Esophagus muscularis mucosa (tissue), 4 donors: ENCODE results near the gene FBL. TPM values are rescaled to one million over a fixed set of nuclear protein-coding genes. Genes with fewer than 3 reads are reported as not detected.

Source experiments
- DNase-seq: peaks from one replicate; pipeline ENCODE4 v3.0.0-alpha.2; 2017; ENCODE audit errors: extremely low spot score
- H3K27ac ChIP-seq, 4 donors: fragments of 200-600 bp; sonication (generic); replicated peaks in 1 of 4; 1 replicate in 3 of 4; 2 replicates in 1 of 4; pipeline ENCODE4 v1.5.1; 2016 to 2019; ENCODE audit warnings: mild to moderate bottlenecking in 1 of 4
- H3K27me3 ChIP-seq, 4 donors: fragments of 200-600 bp; sonication (generic); one replicate each; pipeline versions ENCODE4 v1.5.1 to v1.6.0; 2016 to 2019
- H3K36me3 ChIP-seq, 4 donors: fragments of 200-600 bp; sonication (generic); one replicate each; pipeline ENCODE4 v1.5.1; 2016 to 2019
- H3K4me1 ChIP-seq, 4 donors: fragments of 200-600 bp; sonication (generic); one replicate each; pipeline ENCODE4 v1.5.1; 2016 to 2019
- H3K4me3 ChIP-seq, 4 donors: fragments of 200-600 bp; sonication (generic); 1 replicate in 2 of 4; 2 replicates in 2 of 4; pipeline ENCODE4 v1.5.1; 2016 to 2019; ENCODE audit warnings: mild to moderate bottlenecking in 4 of 4, moderate library complexity in 1 of 4
- H3K9me3 ChIP-seq, 4 donors: fragments of 200-600 bp; sonication (generic); 1 replicate in 3 of 4; 2 replicates in 1 of 4; pipeline ENCODE4 v1.5.1; 2016 to 2019
- CTCF ChIP-seq, 3 experiments: fragments of 200-600 bp in 2 of 3; fragments of 450-650 bp in 1 of 3; sonication (generic) in 2 of 3; IDR thresholded peaks; one replicate each; pipeline ENCODE4 v1.5.1; 2017 to 2019; ENCODE audit warnings: antibody characterized with exemption in 3 of 3, mild to moderate bottlenecking in 2 of 3, moderate library complexity in 1 of 3
- EP300 ChIP-seq: sonication (generic); formaldehyde crosslinking; IDR thresholded peaks from one replicate; pipeline ENCODE4 v1.6.1; 2017; ENCODE audit warnings: antibody characterized with exemption
- POLR2A ChIP-seq: fragments of 450-650 bp; IDR thresholded peaks from one replicate; pipeline ENCODE4 v1.6.1; 2017; ENCODE audit warnings: antibody characterized with exemption, moderate library complexity, mild to moderate bottlenecking, low read depth
- POLR2AphosphoS5 ChIP-seq, 2 donors: sonication (generic); formaldehyde crosslinking; IDR thresholded peaks; one replicate each; pipeline ENCODE4 v1.6.1; 2017; ENCODE audit warnings: antibody characterized with exemption in 2 of 2
- WGBS: methylation state at CpG from one replicate; pipeline ENCODE4 v1.1.5; 2018; 5-methylcytosine and 5-hydroxymethylcytosine counted together
- intact Hi-C: fragments of 100-400 bp; cut with DNase I; formaldehyde crosslinking; loops from one replicate; pipeline ENCODE4 v1.15.1; 2023
- total RNA-seq, 4 donors: library from RNA; depleted of rRNA; stranded (reverse); fragments of >200 nt; gene quantifications; one replicate each; pipeline versions ENCODE4 v1.1.0 to v1.2.1, GENCODE V29; 2016

FBL gene
- total RNA-seq, 4 donors from 2014 or later: 90.6 to 142 (median 96.7) TPM

GRCh38 chr19:39871886-39872866 is 26.0 kb upstream of the FBL start:
- no peaks in the 10 kb centered on the region for H3K9me3 ChIP-seq
- no peaks in the 10 kb centered on the region for H3K36me3 ChIP-seq
- no peak overlapping the region for H3K4me3 ChIP-seq
- TF ChIP-seq POLR2A (no peak), EP300 (no peak)
- intact Hi-C loops: no loop called here
- WGBS: 67% methylated on average over 11 of the region's 47 CpGs
- no peak for DNase-seq
- H3K27me3 ChIP-seq: peaks cover 0 to 12% (median 0%) of the 10 kb centered on the region in 4 donors
- no peak overlapping the region for H3K27ac ChIP-seq
- H3K4me1 ChIP-seq: no peaks in the 10 kb centered on the region

GRCh38 chr19:39871362-39871761 is 25.2 kb upstream of the FBL start:
- Histone ChIP-seq H3K36me3 (no peaks in the 10 kb centered on the region), H3K27me3 (peaks cover 0 to 12% (median 0%) of the 10 kb centered on the region in 4 donors), H3K9me3 (no peaks in the 10 kb centered on the region), H3K27ac (no peak overlapping the region), H3K4me1 (no peaks in the 10 kb centered on the region), H3K4me3 (no peak overlapping the region)
- 94% methylated on average over 6 of the region's 6 CpGs for WGBS
- no peak for DNase-seq
- intact Hi-C loops: no loop called here
- TF ChIP-seq EP300 (no peak), POLR2A (no peak), CTCF (IDR thresholded peaks at IDR 0.05) (no peak), POLR2AphosphoS5 (IDR thresholded peaks at IDR 0.05) (no peak)

- WGBS: 57% methylated on average over 16 of the region's 16 CpGs
- Histone ChIP-seq H3K27ac (no peak overlapping the region), H3K4me3 (no peak overlapping the region), H3K4me1 (no peaks in the 10 kb centered on the region), H3K36me3 (no peaks in the 10 kb centered on the region), H3K27me3 (peaks cover 0 to 3% (median 0%) of the 10 kb centered on the region in 4 donors), H3K9me3 (no peaks in the 10 kb centered on the region)
- intact Hi-C loops: no loop called here
- DNase-seq: no peak
- no peak for TF ChIP-seq POLR2AphosphoS5 (IDR thresholded peaks at IDR 0.05)
- TF ChIP-seq EP300: no peak
- TF ChIP-seq POLR2A: no peak
- no peak for TF ChIP-seq CTCF (IDR thresholded peaks at IDR 0.05)
Observed at GRCh38 chr19:39870171-39870971, 24.2 kb upstream of the FBL start.

GRCh38 chr19:39867952-39868351 is 21.8 kb upstream of the FBL start:
- Histone ChIP-seq H3K4me1 (no peaks in the 10 kb centered on the region), H3K36me3 (no peaks in the 10 kb centered on the region), H3K9me3 (no peaks in the 10 kb centered on the region), H3K27me3 (peaks cover 0 to 6% (median 0%) of the 10 kb centered on the region in 4 donors), H3K4me3 (no peak overlapping the region), H3K27ac (no peak overlapping the region)
- TF ChIP-seq CTCF (IDR thresholded peaks at IDR 0.05) (no peak), POLR2AphosphoS5 (IDR thresholded peaks at IDR 0.05) (no peak), POLR2A (no peak), EP300 (no peak)
- no peak for DNase-seq
- WGBS: 89% methylated on average over 6 of the region's 6 CpGs
- intact Hi-C loops: no loop called here

- no peak for DNase-seq
- Histone ChIP-seq H3K36me3 (no peaks in the 10 kb centered on the region), H3K27ac (no peak overlapping the region), H3K9me3 (no peaks in the 10 kb centered on the region), H3K4me3 (no peak overlapping the region), H3K4me1 (no peaks in the 10 kb centered on the region), H3K27me3 (peaks cover 0 to 6% (median 0%) of the 10 kb centered on the region in 4 donors)
- 86% methylated on average over 2 of the region's 2 CpGs for WGBS
- TF ChIP-seq POLR2A: no peak
- TF ChIP-seq CTCF (IDR thresholded peaks at IDR 0.05): no peak
- TF ChIP-seq POLR2AphosphoS5 (IDR thresholded peaks at IDR 0.05): no peak
- TF ChIP-seq EP300: no peak
- intact Hi-C loops: no loop called here
Observed at GRCh38 chr19:39867133-39867532, 21.0 kb upstream of the FBL start.
